Fibroblast of lung (primary cell): Measurements from ENCODE around the gene H6PD. TPM values are rescaled to one million over a fixed set of nuclear protein-coding genes. Genes with fewer than 3 reads are reported as not detected.

Experiments
- DNase-seq, 2 donors: peaks; one replicate each; pipeline versions ENCODE4 v3.0.0 to v3.0.0-alpha.2; 2010; ENCODE audit warnings: low read depth in 2 of 2
- H2AFZ ChIP-seq: 2 replicates; pipeline ENCODE4 v1.5.1; 2012; ENCODE audit warnings: low read length, control low read depth, inconsistent platforms
- H3K27ac ChIP-seq: 2 replicates; pipeline ENCODE4 v1.5.1; 2011; ENCODE audit warnings: low read length, control low read depth; ENCODE audit not compliant: insufficient read depth
- H3K27me3 ChIP-seq: 2 replicates; pipeline ENCODE4 v1.5.1; 2011; ENCODE audit warnings: mild to moderate bottlenecking, low read length; ENCODE audit not compliant: control insufficient read depth, insufficient read depth
- H3K36me3 ChIP-seq: 2 replicates; pipeline ENCODE4 v1.5.1; 2011; ENCODE audit warnings: low read length; ENCODE audit not compliant: control insufficient read depth, insufficient read depth
- H3K4me1 ChIP-seq: 2 replicates; pipeline ENCODE4 v1.5.1; 2011; ENCODE audit warnings: low read length; ENCODE audit not compliant: control insufficient read depth, insufficient read depth; ENCODE audit errors: extremely low read depth
- H3K4me2 ChIP-seq: 2 replicates; pipeline ENCODE4 v1.5.1; 2011; ENCODE audit warnings: low read length, control low read depth; ENCODE audit not compliant: insufficient read depth; ENCODE audit errors: extremely low read depth
- H3K4me3 ChIP-seq, 4 experiments: fragments of 200-600 bp in 1 of 4; sonication (generic) in 1 of 4; replicated peaks in 1 of 4; 2 replicates each; pipeline ENCODE4 v1.5.1; 2011 to 2016; ENCODE audit warnings: low read length in 4 of 4, low read depth in 3 of 4, mild to moderate bottlenecking in 3 of 4, control low read depth in 2 of 4, inconsistent platforms in 1 of 4, mixed read lengths in 1 of 4; ENCODE audit not compliant: insufficient read depth in 1 of 4; ENCODE audit errors: control extremely low read depth in 1 of 4
- H3K79me2 ChIP-seq: 2 replicates; pipeline ENCODE4 v1.5.1; 2012; ENCODE audit warnings: mild to moderate bottlenecking, low read length, inconsistent platforms; ENCODE audit not compliant: control insufficient read depth, insufficient read depth
- H3K9ac ChIP-seq: 2 replicates; pipeline ENCODE4 v1.5.1; 2011; ENCODE audit warnings: mild to moderate bottlenecking, low read length, control low read depth; ENCODE audit not compliant: insufficient read depth
- H3K9me3 ChIP-seq: 2 replicates; pipeline ENCODE4 v1.5.1; 2012; ENCODE audit warnings: low read depth, low read length; ENCODE audit not compliant: control insufficient read depth, insufficient read depth
- H4K20me1 ChIP-seq: 2 replicates; pipeline ENCODE4 v1.5.1; 2011; ENCODE audit warnings: low read length; ENCODE audit not compliant: control insufficient read depth, insufficient read depth; ENCODE audit errors: extremely low read depth
- EZH2 ChIP-seq: IDR thresholded peaks from 2 replicates; pipeline ENCODE4 v1.5.1; 2012; ENCODE audit warnings: low read length, control low read depth, mild to moderate bottlenecking; ENCODE audit errors: missing control alignments
- polyA plus RNA-seq, 2 donors: library from polyadenylated mRNA; depleted of rRNA in 1 of 2; stranded (reverse) in 1 of 2; unstranded in 1 of 2; fragments of >200 nt; gene quantifications; 2 replicates each; pipeline ENCODE4 v1.2.1, GENCODE V29; 2011 to 2012; ENCODE audit warnings: missing spikeins in 1 of 2
- total RNA-seq: library from RNA; depleted of rRNA; stranded (reverse); fragments of >200 nt; gene quantifications from 2 replicates; pipeline ENCODE4 v1.2.1, GENCODE V29; 2014
- TF ChIP-seq, protein P1 (sequence below), 2 donors: IDR thresholded peaks in 1 of 2; conservative IDR thresholded peaks in 1 of 2; 1 replicate in 1 of 2; 2 replicates in 1 of 2; pipeline ENCODE4 v1.5.1; 2011 to 2012; ENCODE audit warnings: low read length in 2 of 2, control low read depth in 1 of 2, inconsistent platforms in 1 of 2, low read depth in 1 of 2, mild to moderate bottlenecking in 1 of 2

H6PD gene
- total and polyA plus RNA-seq, 2 donors (not counting 1 experiment from before 2014, with no cell fraction given) = 15.2 to 23.5 TPM

DNA sequence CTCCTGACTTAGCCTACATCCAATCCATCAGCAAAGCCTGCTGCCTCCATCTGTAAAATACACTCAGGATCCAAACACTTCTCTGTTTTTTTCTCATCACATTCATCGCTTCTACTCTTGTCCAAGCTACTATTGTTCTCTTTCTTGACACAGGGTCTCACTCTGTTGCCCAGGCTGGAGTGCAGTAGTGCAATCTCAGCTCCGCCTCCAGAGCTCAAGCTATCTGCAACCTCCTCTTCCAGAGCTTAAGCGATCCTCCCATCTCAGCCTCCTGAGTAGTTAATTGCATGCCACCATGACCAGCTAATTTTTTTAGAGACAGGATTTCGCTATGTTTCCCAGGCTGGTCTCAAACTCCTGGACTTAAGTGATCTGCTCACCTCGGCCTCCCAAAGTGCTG lies 44.3 kb upstream of the H6PD start:
- no peak overlapping the region for H3K9ac ChIP-seq
- H3K27ac ChIP-seq = no peak overlapping the region
- peaks cover 4% of the 10 kb centered on the region for H3K4me1 ChIP-seq
- H2AFZ ChIP-seq = no peak overlapping the region
- H3K79me2 ChIP-seq = no peaks in the 10 kb centered on the region
- no peaks in the 10 kb centered on the region for H4K20me1 ChIP-seq
- H3K4me3 ChIP-seq = no peak overlapping the region
- no peak overlapping the region for H3K4me2 ChIP-seq
- no peak for DNase-seq
- no peaks in the 10 kb centered on the region for H3K36me3 ChIP-seq
- no peaks in the 10 kb centered on the region for H3K27me3 ChIP-seq
- TF ChIP-seq, protein P1, sequence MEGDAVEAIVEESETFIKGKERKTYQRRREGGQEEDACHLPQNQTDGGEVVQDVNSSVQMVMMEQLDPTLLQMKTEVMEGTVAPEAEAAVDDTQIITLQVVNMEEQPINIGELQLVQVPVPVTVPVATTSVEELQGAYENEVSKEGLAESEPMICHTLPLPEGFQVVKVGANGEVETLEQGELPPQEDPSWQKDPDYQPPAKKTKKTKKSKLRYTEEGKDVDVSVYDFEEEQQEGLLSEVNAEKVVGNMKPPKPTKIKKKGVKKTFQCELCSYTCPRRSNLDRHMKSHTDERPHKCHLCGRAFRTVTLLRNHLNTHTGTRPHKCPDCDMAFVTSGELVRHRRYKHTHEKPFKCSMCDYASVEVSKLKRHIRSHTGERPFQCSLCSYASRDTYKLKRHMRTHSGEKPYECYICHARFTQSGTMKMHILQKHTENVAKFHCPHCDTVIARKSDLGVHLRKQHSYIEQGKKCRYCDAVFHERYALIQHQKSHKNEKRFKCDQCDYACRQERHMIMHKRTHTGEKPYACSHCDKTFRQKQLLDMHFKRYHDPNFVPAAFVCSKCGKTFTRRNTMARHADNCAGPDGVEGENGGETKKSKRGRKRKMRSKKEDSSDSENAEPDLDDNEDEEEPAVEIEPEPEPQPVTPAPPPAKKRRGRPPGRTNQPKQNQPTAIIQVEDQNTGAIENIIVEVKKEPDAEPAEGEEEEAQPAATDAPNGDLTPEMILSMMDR (conservative IDR thresholded peaks at IDR 0.05 in 1 of 2, IDR thresholded peaks at IDR 0.05 in 1 of 2; ENCODE audit: low read depth in 1 of 2, low read length in 2 of 2) = no peak
- TF ChIP-seq EZH2 = no peak
- no peaks in the 10 kb centered on the region for H3K9me3 ChIP-seq

DNA sequence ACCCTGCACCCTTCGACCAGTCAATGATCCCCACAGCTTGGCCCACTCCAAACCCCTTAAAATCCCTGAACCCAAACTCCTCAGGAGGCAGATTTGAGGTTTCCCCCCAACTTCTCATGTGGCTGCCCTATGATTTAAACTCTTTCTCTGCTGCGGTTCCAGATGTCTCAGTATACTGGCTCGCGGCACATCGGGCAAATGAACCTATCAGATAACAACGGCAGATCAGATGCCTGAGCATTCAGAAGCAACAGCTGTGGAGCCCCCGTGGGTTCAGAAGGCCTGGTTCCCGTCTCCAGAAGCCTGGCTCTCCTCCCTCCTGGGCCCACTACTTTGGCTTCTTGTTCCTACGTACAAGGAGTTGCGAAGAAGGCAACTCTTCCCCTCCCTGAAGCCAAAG lies 43.3 kb upstream of the H6PD start:
- Histone ChIP-seq H3K4me1 (peaks cover 10% of the 10 kb centered on the region), H4K20me1 (no peaks in the 10 kb centered on the region), H3K79me2 (no peaks in the 10 kb centered on the region), H3K9me3 (no peaks in the 10 kb centered on the region), H3K27ac (no peak overlapping the region), H3K36me3 (no peaks in the 10 kb centered on the region), H3K4me2 (no peak overlapping the region), H3K4me3 (no peak overlapping the region), H3K9ac (no peak overlapping the region), H2AFZ (no peak overlapping the region), H3K27me3 (no peaks in the 10 kb centered on the region)
- TF ChIP-seq, protein P1 (conservative IDR thresholded peaks at IDR 0.05 in 1 of 2, IDR thresholded peaks at IDR 0.05 in 1 of 2; ENCODE audit: low read depth in 1 of 2, low read length in 2 of 2) = no peak
- no peak for TF ChIP-seq EZH2
- no peak for DNase-seq

DNA sequence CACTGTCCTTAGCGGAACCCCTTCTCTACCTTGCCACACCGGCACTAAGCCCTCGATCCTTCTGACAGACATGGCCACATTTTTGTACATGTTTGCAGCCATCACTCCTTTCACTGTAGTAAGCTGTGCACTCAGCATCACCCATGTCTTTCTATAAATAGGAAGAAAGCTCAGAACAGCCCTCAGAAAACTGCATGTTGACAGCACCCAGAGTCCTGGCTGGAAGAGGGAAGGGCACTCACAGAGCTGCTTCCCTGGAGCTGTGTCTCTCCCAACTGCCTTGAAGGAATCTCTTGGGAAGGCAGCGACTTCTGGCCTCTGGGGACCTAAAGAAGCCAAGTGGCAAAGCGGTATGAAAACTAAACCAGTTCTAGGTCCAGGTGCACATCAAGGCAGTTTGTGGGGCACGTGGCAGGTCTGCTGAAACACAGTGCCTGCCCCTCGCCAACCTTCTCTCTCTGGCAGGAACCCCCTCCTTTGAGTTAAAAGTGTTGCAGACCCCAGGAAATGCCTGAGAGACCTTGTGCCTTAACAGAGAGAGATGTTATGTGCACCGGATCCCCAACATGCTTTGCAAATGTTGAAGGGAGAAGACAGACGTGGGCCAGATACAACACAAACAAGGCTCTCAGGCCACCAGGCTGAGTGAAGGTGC lies 41.9 kb upstream of the H6PD start:
- Histone ChIP-seq H3K27me3 (no peaks in the 10 kb centered on the region), H3K79me2 (no peaks in the 10 kb centered on the region), H3K4me1 (peaks cover 19% of the 10 kb centered on the region), H3K27ac (no peak overlapping the region), H3K4me3 (no peak overlapping the region), H4K20me1 (no peaks in the 10 kb centered on the region), H3K9me3 (no peaks in the 10 kb centered on the region), H3K36me3 (no peaks in the 10 kb centered on the region), H3K4me2 (no peak overlapping the region), H2AFZ (no peak overlapping the region), H3K9ac (no peak overlapping the region)
- no peak for DNase-seq
- TF ChIP-seq, protein P1 (conservative IDR thresholded peaks at IDR 0.05 in 1 of 2, IDR thresholded peaks at IDR 0.05 in 1 of 2; ENCODE audit: low read depth in 1 of 2, low read length in 2 of 2) = no peak
- TF ChIP-seq EZH2 = no peak
